HuH-7.5 (cell line): ENCODE measurements around the gene SLC41A3.

Source experiments
- DNase-seq: peaks from one replicate; pipeline ENCODE4 v3.0.0; 2011; ENCODE audit warnings: low spot score

SLC41A3 gene

DNA sequence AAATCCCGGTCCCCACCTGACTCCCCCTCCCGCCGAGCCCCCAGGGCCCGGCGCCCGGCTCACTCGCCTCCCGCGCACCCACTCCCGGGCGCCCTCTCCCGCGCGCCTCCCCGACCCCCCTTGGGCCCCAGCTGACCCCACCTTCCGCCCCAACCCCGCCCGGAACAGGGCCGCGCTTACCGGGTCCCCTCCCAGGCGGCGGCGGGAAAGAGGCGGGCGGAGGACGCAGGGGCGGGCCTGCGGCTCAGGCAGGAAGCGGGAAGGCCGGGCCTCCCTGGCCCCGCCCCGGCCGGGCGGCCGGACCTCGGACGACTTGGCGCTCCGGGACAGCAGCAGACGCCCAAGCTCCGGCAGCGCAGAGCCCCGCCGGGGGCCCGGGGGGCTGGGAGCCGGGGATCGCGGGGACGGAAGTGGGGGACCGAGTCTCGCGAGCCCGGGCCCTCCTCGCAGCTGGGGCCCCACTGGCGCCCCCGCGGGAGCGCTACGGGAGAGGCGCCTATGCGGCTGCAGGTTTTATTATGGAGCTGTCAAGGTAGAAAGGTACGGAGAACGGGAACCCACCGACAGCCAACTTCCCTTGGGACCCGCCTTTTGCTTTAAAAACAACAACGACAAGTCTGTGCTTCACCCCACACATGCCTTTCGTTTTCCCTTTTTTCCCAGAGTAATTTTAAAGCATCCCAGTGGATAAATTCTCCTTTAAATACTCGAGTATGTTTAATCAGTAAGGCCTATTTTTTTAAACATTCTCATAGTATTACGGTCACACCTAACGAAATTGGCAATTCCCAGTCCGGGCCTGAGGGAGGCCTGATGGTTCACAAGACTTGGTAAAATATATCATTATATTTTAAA, at the start of gene SLC41A3:
TSS of gene SLC41A3 (minus strand) at position 212 of the 855 bp plus-strand sequence. CDS start 15,905 bp downstream, outside the sequence.
- DNase-seq: peak; percentile 82

DNA sequence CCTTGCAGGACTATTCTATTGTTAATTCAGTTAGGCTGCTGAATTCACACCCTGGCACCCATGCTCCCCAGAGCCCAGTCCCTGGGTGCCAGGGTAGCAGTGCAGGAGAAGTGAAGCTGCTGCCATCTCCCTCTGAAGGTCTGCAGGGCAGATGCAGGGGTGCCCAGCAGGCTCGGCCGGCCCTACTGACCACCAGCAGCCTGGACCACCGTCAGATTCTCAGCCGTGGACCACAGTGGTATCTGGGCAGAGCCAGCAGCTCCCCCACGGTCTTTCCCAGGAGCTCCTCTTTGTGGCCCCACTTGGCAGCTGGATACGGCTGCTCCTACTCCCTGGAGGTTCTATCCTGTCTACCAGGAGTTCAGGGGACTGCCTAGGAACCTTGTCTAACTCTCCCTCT, 49.7 kb upstream of the SLC41A3 start:
- DNase-seq: no peak

DNA sequence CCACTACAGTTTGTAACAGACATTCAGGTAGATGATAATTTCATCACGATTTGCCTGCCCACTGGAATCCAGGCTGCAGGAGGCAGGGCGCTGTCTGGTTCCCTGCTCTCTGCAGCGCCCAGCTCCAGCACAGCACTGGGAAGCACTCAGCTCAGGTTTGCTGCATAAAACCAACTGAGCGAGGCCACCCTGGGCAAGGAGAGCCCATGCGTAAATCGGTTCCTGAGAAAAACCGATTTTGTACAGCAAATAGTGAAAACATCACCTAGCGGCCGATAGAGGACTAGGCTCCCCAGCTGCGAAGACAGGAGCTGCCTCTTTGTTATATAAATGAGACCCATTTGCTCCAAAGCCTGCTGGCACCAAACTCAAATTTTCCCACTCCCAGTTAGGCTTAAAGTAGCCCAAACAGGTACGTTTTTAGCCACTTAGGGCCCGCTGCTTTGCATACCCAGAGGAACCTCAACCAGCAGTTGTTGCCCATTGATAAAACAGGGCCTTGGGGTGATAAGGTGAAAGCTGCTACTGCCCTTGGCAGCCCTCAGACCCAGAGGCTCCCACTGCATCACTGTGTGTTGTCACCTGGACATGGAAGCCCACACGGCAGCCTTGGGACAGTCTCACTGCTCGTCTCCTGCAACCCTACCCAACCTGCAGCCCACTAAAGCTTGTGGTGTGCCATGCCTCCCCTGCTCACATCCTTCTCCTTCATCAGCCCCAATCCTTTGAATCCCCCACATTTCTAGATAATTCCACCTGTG, 49.0 kb upstream of the SLC41A3 start:
- DNase-seq: no peak

DNA sequence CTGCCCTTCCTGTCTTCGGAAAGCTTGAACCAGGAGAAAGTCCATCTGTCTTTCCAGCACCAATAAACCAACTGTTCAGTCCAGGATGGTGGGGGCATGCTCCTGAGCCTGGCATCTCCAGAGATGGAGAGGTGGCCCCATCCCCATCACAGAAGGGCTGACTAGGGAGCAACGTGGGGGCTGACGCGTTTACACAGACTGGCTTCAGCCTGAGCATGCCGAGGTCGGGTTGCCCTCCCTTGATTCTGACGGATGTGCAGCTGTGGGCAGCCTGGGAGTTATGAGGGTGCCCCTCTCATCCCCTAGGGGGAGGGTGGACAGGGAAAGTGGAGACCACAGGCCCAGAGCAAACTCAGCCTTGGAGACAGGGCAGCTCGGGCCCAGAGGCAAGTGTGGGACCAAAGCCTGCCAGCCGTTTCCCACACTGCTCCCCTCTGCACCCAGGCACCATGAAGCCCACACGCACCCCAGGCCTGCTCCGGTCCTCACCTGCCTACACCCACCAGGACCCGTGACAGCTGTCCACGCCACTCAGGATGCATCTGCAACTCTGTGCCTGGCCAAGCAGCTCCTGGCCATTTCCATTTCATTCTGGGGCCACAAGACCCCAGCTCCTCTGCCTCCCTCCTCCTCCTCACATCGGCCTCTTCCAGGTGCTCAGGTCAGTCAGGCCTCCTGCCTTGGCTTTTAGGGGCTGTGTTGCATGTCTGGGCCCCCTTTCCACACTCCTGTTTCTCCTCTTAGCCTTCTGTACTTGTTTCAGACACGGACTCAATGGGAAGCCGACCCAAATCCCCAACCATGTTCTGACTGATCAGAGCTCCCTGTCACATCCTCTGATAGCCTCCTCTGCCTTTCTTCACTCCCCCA, 48.2 kb upstream of the SLC41A3 start:
- DNase-seq: no peak

DNA sequence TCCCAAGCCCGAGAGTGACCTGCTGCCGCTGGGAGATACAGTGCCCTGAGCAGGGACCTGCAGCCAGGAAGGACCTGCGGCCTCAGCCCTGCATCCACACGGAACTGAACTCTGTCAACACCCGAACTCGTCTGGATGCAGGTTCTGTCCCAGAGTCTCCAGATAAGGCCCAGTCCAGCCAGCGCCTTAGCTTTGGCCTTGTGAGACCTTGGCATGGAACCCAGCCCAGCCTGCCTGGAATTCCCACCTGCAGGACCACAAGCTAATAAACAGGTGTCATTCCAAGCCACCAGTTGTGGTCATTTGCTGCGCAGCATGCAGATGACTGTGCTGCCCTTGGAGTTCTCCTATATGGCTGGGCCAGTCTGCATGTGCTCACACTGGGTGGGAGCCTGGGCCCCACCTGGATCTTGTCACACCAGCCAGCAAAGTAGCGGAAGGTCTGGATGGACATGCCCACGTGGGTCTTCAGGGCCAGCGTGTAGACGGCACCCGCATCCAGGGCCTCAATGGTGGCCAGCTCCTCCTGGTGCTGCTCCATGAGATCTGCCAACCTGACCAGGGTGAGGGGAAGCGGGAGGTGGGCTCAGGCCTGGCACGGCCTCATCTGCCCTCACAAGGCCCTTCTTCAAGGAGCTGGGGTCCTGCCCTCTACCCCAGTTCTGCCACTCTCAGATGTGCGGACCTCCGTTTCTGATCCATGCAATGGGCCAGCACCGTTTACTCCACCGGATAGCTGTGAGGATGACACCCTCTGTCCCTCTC, 47.2 kb upstream of the SLC41A3 start:
- DNase-seq: no peak

DNA sequence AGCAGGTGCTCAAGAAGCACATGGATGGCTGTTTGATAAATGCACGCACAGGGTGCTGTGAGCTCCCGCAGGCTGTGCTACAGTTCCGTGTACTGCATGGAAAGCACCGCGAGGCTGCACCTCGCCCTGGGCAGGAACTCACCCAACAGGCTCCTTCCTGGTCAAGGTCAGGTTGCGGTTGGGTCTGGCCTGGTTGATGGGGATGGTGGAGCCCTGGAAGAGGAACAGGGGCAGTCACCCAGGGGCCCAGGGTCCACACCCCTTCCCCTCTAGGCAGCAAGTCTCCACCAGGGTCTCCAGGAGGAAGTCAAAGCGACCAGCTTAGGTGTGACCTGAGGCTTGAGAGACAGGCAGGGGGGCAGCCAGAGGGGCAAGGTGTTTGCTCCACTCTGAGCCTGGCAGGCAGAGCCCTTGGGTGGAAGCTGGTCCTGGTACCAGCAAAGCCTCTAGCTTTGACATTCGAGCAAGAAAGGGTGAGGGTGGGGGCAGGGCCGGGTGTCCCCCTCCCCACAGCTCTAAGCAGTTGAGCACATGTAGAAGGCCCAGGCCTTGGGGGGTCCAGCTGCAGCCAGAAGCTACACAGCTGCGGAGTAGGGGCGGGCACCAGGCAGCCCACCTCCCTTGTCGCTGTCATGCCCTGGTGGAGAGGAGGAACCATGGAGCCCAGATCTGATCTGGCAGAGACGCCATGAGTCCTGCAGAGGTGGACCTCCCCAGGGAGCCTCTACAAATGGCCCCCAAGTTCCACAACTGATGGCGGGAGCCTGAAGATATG, 46.3 kb upstream of the SLC41A3 start:
- DNase-seq: no peak

DNA sequence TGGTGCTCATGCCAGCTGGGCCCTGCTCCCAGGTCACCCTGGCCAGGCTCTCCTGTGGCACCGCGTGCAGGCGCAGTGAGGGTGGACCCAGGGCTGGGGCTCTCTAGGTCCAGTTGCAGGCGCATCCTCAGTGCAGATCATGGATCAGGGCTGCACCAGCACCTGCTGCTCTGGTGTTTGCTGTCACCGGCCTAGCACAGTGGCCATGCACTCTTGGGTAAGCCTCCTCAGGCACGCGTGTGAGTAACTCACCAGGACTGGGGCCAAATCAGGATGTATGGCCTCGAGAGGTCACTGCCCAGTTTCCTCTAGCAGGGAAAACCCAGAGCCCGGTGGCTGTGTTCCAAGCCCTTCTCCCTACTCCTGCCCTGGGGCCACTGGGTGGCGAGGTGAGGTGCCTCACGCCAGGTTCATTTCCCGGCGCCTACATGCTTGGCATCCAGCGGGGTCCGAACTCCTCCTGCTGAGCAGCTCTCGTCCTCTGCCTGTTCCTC, 45.5 kb upstream of the SLC41A3 start:
- DNase-seq: no peak

DNA sequence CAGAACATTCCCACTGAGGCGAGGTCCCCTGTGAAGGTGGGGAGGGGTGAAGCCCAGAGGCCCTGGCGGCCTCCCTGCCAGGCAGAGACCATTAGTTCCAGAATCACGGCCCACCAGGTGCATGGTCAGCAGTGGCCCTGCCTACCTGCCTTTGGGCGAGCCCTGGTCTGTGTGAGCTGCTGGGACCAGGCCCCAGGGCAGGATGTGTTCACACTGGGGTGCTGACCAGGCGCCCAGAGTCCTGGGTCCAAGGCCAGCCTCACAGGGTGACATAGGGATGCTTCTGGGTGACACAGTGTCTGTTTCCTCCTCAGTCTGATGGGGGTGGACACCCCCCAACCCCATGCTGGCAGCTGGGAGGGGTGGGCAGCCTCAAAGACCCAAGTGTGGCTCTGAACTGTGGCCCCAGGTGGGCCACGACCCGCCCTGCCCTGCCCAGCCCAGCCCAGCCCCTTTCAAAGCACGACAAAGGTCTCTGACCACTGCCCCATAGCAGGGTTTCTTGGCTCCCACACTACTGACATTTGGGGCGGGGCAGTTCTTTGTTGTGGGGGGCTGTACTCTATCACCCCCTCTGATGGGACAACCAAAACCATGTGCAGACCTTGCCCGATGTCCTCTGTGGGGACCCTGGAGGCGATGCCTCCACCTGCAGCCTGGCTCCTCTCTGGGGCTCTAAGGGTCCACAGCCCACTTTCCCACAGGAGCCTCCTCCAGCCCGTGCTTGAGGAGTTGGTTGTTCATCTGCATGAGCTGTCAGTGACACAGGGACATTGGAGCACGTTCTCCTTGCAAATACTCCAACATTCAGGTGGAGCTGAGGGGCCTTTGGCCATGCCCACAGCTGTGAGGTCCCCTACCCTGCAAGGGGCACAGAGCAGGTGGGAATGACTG, 44.8 kb upstream of the SLC41A3 start:
- no peak for DNase-seq

DNA sequence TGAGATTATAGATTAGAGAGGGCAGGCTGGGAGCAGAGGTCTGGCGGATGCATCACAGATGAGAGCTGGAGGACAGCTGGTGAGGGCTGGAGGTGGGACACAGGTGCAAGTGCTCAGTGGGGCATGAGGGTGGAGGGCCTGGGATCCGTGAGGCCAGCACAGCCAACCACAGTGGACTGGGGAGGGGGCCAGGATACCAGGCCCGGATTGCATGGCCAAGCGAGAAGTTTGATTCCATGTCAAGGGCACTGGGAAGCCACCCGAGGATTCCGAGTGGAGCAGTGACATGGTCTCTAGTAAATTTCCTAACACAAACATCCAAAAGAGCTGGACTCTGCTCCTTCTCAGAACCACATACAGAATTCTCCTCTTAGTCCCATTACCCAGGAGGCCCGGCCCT, 44.0 kb upstream of the SLC41A3 start:
- no peak for DNase-seq

DNA sequence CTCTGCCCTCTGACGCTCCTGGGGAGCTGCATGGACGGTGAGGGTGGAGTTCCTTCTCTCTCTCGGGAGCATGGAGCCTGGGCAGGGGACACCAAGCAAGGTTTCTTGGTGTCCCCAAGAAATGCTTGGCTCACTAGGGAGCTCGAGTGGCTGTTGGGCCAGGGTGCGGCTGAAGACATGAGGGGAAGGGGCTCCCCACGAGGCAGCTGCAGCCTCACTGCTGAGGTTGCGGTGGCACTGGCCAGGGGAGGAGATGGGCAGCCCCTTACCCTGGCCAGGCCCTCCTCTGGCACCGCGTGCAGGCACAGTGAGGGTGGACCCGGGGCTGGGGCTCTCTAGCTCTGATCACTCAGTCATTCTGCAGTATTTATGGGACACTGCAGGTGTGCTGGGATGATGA, 43.5 kb upstream of the SLC41A3 start:
- DNase-seq: no peak

DNA sequence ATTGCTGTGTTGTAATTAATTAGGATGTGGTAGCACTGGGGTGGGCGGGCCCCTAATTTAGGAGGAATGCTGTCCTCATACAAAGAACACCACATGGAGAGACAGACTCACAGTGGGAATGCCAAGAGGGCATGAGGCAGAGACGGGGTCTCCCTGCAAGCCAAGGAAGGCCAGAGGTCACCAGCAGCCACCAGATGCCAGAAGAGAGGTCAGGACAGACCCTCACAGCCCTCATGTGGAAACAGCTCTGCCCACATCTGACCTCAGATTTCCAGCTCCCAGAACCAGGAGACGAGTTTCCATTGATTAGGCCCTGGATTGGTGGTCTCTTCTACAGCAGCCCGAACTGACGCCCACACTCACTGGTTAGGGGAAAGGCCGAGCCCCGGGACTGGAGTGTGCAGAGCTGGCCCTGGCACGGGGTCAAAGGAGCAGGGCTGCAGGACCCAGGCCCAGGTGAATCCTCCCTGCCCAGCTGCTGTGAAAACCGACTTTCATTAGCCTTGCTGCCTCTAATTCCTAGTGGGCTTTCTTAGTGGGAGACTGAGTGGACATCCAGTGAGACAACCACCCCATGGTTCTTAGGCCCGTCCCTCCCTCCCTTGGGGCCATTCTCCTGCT, 43.0 kb upstream of the SLC41A3 start:
- no peak for DNase-seq

DNA sequence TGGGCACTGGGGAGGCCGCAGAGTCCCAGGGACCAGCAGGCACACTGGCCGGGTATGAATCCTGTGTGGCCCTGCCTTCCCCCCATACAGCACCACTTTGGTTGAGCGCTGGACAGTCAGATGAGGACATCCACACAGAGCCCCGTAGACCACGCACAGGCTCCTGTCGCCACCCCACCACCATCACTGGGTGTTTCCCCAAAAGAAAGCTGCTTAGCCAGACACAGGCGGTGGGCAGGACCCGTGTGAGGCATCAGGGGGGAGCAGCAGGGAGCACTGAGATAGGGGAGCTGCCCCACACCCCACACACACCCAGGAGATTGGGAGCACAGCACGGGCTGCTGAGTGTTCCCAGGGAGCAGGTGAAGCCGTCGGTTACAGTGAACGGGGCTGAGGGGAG, 42.4 kb upstream of the SLC41A3 start:
- no peak for DNase-seq

DNA sequence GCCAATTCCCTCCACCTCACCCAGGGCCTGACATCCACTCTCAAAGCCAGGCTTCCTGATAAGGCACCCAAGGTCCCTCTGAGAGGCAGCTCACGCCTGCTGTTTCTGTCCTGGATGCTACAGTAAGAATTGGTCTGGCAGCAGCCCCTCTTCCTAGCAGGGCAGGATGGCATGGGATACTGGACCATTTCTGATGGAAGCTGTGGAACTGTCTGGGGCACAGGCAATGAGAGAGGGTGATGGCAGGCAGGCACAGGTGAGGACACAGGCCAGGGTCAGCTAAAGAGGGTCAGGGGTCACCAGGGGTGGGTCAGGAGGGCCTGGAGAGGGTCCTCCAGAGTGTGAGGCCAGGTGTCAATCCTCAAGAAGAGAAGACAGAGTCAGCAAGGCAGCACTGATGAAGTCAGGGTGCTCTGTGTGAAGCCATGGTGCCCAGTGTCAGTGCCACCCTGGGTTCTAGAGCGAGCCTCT, 41.9 kb upstream of the SLC41A3 start:
- DNase-seq: no peak

DNA sequence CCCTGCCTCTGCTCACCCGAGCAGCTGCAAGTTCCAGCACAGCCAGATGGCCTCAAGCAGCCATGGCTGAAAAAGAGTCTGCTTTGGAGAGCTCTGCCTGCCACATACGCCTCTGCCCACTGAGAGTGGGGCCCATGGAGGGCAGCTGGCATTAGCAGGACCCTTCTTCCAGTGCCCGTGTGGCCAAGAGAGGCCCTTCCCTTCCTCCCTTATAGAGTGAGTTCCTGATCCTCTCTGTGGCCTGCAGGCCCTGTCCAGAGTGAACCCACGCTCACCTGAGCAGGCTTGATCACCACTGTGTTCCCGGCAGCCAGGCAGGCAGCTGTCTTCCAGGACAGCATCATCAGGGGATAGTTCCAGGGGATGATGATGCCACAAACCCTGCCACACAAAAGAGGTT, 41.4 kb upstream of the SLC41A3 start:
- no peak for DNase-seq

DNA sequence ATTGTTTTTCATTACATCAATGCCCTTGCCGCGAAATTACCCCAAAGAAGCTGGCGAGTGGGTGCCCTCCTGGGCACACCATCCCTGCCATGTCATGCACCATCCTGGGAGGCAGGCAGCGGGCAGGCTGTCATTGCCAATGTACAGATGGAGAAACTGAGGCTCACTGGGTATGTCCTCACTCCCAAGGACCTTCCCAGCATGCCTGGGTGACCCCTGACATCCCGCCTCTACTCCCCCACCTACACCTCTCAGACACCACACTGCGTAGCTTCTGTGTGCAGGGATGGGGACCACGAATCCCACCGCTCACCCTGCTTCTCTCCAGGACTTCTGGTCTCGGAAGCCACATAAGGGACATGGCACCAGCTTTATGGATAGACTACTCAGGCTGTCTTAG, 41.0 kb upstream of the SLC41A3 start:
- no peak for DNase-seq

DNA sequence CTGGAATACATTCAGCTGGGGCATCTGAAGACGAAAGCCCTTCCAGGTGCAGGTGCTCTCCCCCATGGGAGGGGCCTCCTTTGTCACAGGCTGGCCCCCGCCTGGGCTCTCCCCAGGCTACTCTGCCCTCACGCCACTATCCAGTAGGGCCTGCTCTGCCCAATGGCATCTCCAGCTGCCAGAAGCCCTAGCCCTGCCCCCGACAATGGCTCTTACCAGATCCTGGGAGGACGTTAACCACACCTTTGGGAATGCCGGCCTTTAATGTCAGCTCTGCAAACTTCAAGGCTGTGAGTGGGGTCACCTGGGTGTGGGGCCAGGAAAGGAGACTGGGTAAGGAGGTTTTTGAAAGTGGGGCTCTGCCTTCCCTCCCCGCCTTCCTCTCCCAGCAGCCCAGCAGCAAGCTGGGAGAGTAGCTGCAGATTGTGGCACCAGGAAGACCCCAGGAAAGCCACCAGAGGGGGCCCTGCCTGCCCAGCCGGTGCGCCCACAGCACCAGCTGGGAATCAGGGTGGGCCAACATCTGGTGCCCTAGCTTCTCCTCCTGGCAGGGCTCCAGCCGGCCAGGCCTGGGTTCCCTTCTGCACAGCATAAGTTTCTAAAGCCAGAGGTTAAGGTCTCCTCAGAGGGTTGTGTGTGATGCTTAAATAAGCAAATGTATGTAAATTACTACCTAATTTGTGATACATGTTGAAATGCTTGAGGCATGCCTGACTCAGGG, 40.4 kb upstream of the SLC41A3 start:
- no peak for DNase-seq

DNA sequence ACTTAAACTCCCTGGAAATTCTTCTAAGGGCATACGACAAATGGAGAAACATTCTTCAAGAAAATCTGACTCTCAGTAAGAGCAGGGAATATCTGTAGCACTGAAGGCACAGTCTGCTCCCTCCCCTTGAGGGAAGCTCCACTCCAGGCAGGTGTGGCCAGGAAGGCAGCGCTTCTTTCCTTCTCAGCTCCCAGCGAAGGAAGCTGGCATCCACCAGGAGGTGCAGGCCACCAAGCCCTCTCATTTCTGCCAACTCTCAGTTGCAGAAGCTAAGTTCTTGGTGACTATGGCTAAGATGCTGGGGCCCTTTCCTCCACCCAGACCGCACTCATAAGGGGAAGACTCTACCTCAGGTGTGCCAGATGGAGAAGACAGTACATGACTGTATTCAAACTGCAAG, 37.7 kb upstream of the SLC41A3 start:
- DNase-seq: no peak

DNA sequence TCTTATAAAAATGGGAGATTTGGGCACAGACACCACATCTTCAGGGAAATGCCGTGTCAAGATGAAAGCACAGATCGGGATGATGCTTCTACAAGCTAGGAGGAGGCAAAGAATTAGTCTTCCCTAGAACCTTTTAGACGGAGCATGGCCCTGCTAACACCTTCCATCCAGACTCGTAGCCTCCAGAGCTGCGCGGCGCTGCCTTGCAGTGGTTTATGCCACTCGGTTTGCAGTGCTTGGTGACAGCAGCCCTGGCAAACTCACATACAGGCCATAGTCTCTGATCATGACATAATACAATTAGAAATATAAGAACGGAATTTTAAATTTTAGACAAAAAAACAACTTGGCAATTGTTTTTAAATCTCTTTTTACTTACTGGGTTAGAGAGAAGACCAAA, 37.1 kb upstream of the SLC41A3 start:
- DNase-seq: no peak
